ENCODE results near the gene AKNAD1.

GRCh38 chr1:108842525-108843181 lies 14.2 kb downstream of the AKNAD1 start:
- TF ChIP-seq CTCF (IDR thresholded peaks at IDR 0.05; ENCODE audit: borderline replicate concordance, extremely low read depth, low read length, poor library complexity, severe bottlenecking) (no peak), EZH2 (IDR thresholded peaks at IDR 0.05; ENCODE audit: borderline replicate concordance, low read depth, low read length, severe bottlenecking) (no peak)
